Panc1 (cell line): ENCODE data around the gene NEURL4. TPM values are rescaled to one million over a fixed set of nuclear protein-coding genes. Genes with fewer than 3 reads are reported as not detected.

Experiments used
- ATAC-seq: fragments of 200-7000 bp; cut with Tn5 transposase; 2 replicates; pipeline ENCODE4 v1.9.1; 2020; ENCODE audit warnings: mild to moderate bottlenecking, moderate library complexity
- BruUV-seq: library from RNA; stranded (reverse); fragments of 400-500 nt; replicated peaks from 2 replicates; lab custom pipeline; 2021; lab: Mats Ljungman, UMichigan
- CTCF ChIA-PET: fragments of 300-600 bp; sonication (Branson Sonifier 250); formaldehyde crosslinking; loops from one replicate; lab custom pipeline; 2022; ENCODE audit warnings: antibody characterized with exemption; lab: Charles Lee
- POLR2A ChIA-PET: fragments of 300-600 bp; sonication (Branson Sonifier 250); formaldehyde crosslinking; loops from one replicate; lab custom pipeline; 2022; ENCODE audit warnings: antibody characterized with exemption; lab: Charles Lee
- DNase-seq: peaks from one replicate; pipeline ENCODE4 v3.0.0-alpha.2; 2010; ENCODE audit warnings: low read depth, low spot score
- H3K27ac ChIP-seq: 2 replicates; pipeline ENCODE4 v1.5.1; 2011; ENCODE audit warnings: mild to moderate bottlenecking, low read length, inconsistent platforms
- H3K27me3 ChIP-seq: fragments of 200-500 bp; sonication (Bioruptor generic); 2 replicates; pipeline ENCODE4 v1.6.0; 2014; ENCODE audit warnings: low read length, inconsistent platforms; ENCODE audit not compliant: control insufficient read depth, insufficient read depth
- H3K36me3 ChIP-seq: fragments of 200-500 bp; sonication (Bioruptor generic); 2 replicates; pipeline ENCODE4 v1.5.1; 2014; ENCODE audit warnings: inconsistent platforms, mild to moderate bottlenecking, low read length, moderate library complexity; ENCODE audit not compliant: control insufficient read depth, insufficient read depth
- H3K4me1 ChIP-seq: 2 replicates; pipeline ENCODE4 v1.5.1; 2011; ENCODE audit warnings: inconsistent platforms, mild to moderate bottlenecking, low read length, moderate library complexity; ENCODE audit not compliant: control insufficient read depth, insufficient read depth
- H3K4me3 ChIP-seq, 2 experiments: 2 replicates each; pipeline ENCODE4 v1.5.1; 2011 to 2012; ENCODE audit warnings: low read depth in 2 of 2, low read length in 2 of 2, mild to moderate bottlenecking in 2 of 2, inconsistent platforms in 1 of 2, moderate library complexity in 1 of 2
- H3K9me3 ChIP-seq: fragments of 200-500 bp; sonication (Bioruptor generic); 2 replicates; pipeline ENCODE4 v1.5.1; 2014; ENCODE audit warnings: low read depth, mild to moderate bottlenecking, inconsistent platforms, low read length, moderate library complexity; ENCODE audit not compliant: control insufficient read depth, insufficient read depth
- POLR2AphosphoS5 ChIP-seq: IDR thresholded peaks from 2 replicates; pipeline ENCODE4 v1.6.1; 2012; ENCODE audit warnings: mild to moderate bottlenecking, low read depth, low read length, moderate library complexity
- SIN3A ChIP-seq: IDR thresholded peaks from 2 replicates; pipeline ENCODE4 v1.6.1; 2012; ENCODE audit warnings: low read depth, mild to moderate bottlenecking, low read length, moderate library complexity, borderline replicate concordance; ENCODE audit not compliant: insufficient read depth
- TCF7L2 ChIP-seq: IDR thresholded peaks from 2 replicates; pipeline ENCODE4 v1.6.1; 2011; ENCODE audit warnings: mild to moderate bottlenecking, low read depth, low read length, inconsistent platforms
- in situ Hi-C: cut with HindIII; loops from 2 replicates; pipeline ENCODE4 v1.10.0; 2016; ENCODE audit warnings: low sequenced_read_pairs, low pct_unique_long_range_greater_than_20kb
- intact Hi-C: fragments of 100-400 bp; cut with micrococcal nuclease; formaldehyde crosslinking; loops from one replicate; pipeline ENCODE4 v1.10.0; 2022; ENCODE audit not compliant: unreplicated experiment
- total RNA-seq: library from RNA; stranded (reverse); gene quantifications from one replicate; pipeline ENCODE4 v1.2.1, GENCODE V29; 2021; ENCODE audit not compliant: unreplicated experiment
- TF ChIP-seq, protein P1 (sequence below), 2 experiments: IDR thresholded peaks; 2 replicates each; pipeline ENCODE4 v1.6.1; 2011 to 2012; ENCODE audit warnings: low read depth in 2 of 2, control low read depth in 1 of 2, low read length in 1 of 2, mild to moderate bottlenecking in 1 of 2, moderate library complexity in 1 of 2; ENCODE audit not compliant: insufficient read depth in 1 of 2
- TF ChIP-seq, protein P2 (sequence below): fragments of 450-650 bp; IDR thresholded peaks from 2 replicates; pipeline ENCODE4 v1.5.1; 2017; ENCODE audit warnings: mild to moderate bottlenecking

NEURL4 gene
- total RNA-seq, 1 experiment from 2014 or later, result 58.9 TPM

DNA sequence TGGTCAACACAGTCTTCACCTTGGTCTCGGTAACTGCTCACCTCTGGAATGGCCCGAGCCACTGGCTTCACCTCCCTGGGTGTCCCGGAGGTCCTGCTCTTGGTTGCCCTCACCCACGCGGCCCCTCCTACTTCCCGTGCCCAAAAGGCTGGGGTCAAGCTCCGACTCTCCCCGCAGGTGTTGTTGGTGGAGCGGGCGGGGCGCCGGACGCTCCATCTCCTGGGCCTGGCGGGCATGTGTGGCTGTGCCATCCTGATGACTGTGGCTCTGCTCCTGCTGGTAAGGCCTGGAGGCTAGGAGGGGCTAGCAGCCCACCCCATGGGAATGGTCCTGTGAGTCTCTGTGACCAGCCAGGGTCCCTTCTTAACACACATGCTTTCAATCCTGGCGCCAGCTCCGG lies 44.2 kb downstream of the NEURL4 start:
- ATAC-seq (no peak), DNase-seq (no peak)
- TF ChIP-seq, protein P1, sequence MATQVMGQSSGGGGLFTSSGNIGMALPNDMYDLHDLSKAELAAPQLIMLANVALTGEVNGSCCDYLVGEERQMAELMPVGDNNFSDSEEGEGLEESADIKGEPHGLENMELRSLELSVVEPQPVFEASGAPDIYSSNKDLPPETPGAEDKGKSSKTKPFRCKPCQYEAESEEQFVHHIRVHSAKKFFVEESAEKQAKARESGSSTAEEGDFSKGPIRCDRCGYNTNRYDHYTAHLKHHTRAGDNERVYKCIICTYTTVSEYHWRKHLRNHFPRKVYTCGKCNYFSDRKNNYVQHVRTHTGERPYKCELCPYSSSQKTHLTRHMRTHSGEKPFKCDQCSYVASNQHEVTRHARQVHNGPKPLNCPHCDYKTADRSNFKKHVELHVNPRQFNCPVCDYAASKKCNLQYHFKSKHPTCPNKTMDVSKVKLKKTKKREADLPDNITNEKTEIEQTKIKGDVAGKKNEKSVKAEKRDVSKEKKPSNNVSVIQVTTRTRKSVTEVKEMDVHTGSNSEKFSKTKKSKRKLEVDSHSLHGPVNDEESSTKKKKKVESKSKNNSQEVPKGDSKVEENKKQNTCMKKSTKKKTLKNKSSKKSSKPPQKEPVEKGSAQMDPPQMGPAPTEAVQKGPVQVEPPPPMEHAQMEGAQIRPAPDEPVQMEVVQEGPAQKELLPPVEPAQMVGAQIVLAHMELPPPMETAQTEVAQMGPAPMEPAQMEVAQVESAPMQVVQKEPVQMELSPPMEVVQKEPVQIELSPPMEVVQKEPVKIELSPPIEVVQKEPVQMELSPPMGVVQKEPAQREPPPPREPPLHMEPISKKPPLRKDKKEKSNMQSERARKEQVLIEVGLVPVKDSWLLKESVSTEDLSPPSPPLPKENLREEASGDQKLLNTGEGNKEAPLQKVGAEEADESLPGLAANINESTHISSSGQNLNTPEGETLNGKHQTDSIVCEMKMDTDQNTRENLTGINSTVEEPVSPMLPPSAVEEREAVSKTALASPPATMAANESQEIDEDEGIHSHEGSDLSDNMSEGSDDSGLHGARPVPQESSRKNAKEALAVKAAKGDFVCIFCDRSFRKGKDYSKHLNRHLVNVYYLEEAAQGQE (IDR thresholded peaks at IDR 0.05; ENCODE audit: insufficient read depth in 1 of 2, low read depth in 2 of 2, low read length in 1 of 2), result no peak
- TF ChIP-seq TCF7L2 (no peak), SIN3A (no peak)
- in situ Hi-C loops, result no loop called here
- BruUV-seq, result no TSS peak
- ChIA-PET CTCF (no interaction called here), POLR2A (no interaction called here)
- H3K27me3 ChIP-seq, result no peaks in the 10 kb centered on the region
- H3K27ac ChIP-seq, result no peak overlapping the region
- no peaks in the 10 kb centered on the region for H3K9me3 ChIP-seq
- H3K4me3 ChIP-seq, result no peak overlapping the region
- H3K4me1 ChIP-seq, result no peaks in the 10 kb centered on the region
- intact Hi-C loops, result no loop called here
- H3K36me3 ChIP-seq, result no peaks in the 10 kb centered on the region

DNA sequence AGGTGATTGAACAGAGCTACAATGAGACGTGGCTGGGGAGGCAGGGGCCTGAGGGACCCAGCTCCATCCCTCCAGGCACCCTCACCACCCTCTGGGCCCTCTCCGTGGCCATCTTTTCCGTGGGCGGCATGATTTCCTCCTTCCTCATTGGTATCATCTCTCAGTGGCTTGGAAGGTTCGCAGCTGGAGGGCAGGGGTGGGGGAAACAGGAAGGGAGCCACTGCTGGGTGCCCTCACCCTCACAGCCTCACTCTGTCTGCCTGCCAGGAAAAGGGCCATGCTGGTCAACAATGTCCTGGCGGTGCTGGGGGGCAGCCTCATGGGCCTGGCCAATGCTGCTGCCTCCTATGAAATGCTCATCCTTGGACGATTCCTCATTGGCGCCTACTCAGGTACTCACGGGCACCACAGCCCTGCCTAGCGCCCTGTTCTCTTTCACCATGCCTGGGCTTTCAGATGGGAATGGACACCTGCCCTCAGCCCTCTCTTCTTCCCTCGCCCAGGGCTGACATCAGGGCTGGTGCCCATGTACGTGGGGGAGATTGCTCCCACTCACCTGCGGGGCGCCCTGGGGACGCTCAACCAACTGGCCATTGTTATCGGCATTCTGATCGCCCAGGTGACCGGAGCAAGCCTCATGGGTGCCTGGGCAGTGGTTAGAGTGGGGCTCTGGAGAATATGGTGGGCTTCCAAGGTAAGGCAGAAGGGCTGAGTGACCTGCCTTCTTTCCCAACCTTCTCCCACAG lies 45.5 kb downstream of the NEURL4 start:
- CTCF ChIA-PET, result no interaction called here
- intact Hi-C loops, result no loop called here
- no peaks in the 10 kb centered on the region for H3K9me3 ChIP-seq

More for the DNA sequence above, 45.5 kb downstream of the NEURL4 start:
- POLR2A ChIA-PET, result no interaction called here
- no TSS peak for BruUV-seq
- Histone ChIP-seq H3K4me1 (no peaks in the 10 kb centered on the region), H3K36me3 (no peaks in the 10 kb centered on the region), H3K27ac (no peak overlapping the region), H3K27me3 (no peaks in the 10 kb centered on the region), H3K4me3 (no peak overlapping the region)
- in situ Hi-C loops, result no loop called here
- no peak for ATAC-seq
- no peak for DNase-seq
- TF ChIP-seq SIN3A (no peak), TCF7L2 (no peak), POLR2AphosphoS5 (no peak)
- TF ChIP-seq, protein P2, sequence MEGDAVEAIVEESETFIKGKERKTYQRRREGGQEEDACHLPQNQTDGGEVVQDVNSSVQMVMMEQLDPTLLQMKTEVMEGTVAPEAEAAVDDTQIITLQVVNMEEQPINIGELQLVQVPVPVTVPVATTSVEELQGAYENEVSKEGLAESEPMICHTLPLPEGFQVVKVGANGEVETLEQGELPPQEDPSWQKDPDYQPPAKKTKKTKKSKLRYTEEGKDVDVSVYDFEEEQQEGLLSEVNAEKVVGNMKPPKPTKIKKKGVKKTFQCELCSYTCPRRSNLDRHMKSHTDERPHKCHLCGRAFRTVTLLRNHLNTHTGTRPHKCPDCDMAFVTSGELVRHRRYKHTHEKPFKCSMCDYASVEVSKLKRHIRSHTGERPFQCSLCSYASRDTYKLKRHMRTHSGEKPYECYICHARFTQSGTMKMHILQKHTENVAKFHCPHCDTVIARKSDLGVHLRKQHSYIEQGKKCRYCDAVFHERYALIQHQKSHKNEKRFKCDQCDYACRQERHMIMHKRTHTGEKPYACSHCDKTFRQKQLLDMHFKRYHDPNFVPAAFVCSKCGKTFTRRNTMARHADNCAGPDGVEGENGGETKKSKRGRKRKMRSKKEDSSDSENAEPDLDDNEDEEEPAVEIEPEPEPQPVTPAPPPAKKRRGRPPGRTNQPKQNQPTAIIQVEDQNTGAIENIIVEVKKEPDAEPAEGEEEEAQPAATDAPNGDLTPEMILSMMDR, result no peak
- TF ChIP-seq, protein P1 (IDR thresholded peaks at IDR 0.05; ENCODE audit: insufficient read depth in 1 of 2, low read depth in 2 of 2, low read length in 1 of 2), result no peak
